ENCODE measurements around the gene LENEP. TPM values are rescaled to one million over a fixed set of nuclear protein-coding genes. Genes with fewer than 3 reads are reported as not detected.
A peak's percentile ranks its signal among the peaks of the same experiment; 100 is the strongest.

LENEP gene
- total and polyA plus RNA-seq, 2 of the 8 experiments (the other 6 are each of a cell fraction or from before 2014, with no cell fraction given) = 1.3 TPM; not detected in 1

- no peaks in the 10 kb centered on the region for H3K9me3 ChIP-seq (ENCODE audit: insufficient read depth in 2 of 2, low read depth in 1 of 2, low read length in 1 of 2)
Observed at GRCh38 chr1:155001425-155001674, 8.0 kb downstream of the LENEP start.

More at GRCh38 chr1:155001425-155001674, 8.0 kb downstream of the LENEP start:
- Histone ChIP-seq H3K27ac (ENCODE audit: low read depth, low read length) (no peak overlapping the region; the same call in 1 of the 2 replicates), H2BK15ac (ENCODE audit: low read length) (no peak overlapping the region), H2BK12ac (ENCODE audit: low read depth, low read length) (peak overlapping the region; percentile 80), H4K8ac (ENCODE audit: extremely low read depth, insufficient read depth, low read length) (0 out of 2 replicates have a peak overlapping the region, but pooled peaks have one; percentile 93), H3K14ac (ENCODE audit: insufficient read length) (no peak overlapping the region), H3K56ac (replicated peaks; ENCODE audit: insufficient read length, low read depth, low read length) (no peak overlapping the region), H3K23me2 (ENCODE audit: low read depth, low read length) (peaks cover 18% of the 10 kb centered on the region; the same call in 1 of the 2 replicates), H2AFZ (ENCODE audit: low read length) (no peak overlapping the region), H3K27me3 (replicated peaks in 1 of 4; ENCODE audit: control insufficient read depth in 3 of 4, extremely low read depth in 1 of 4, insufficient read depth in 3 of 4, low read length in 3 of 4) (no peaks in the 10 kb centered on the region), H3K4me3 (ENCODE audit: extremely low read depth in 1 of 4, insufficient read depth in 2 of 4, low read depth in 3 of 4, low read length in 4 of 4) (peak overlapping the region; percentile 61 to 77 (median 63)), H3K79me2 (ENCODE audit: control insufficient read depth in 1 of 2, insufficient read depth in 2 of 2, low read length in 2 of 2) (peaks cover 0 to 33% of the 10 kb centered on the region in 2 experiments; a peak in 2 of 4 replicates), H3K79me1 (ENCODE audit: low read depth, low read length) (peaks cover 4% of the 10 kb centered on the region; the same call in 1 of the 2 replicates), H3K18ac (ENCODE audit: extremely low read depth, low read length) (peak overlapping the region; percentile 83), H3K4me2 (ENCODE audit: insufficient read depth in 1 of 2, low read depth in 2 of 2, low read length in 2 of 2) (peak overlapping the region; percentile 79 to 87), H4K20me1 (replicated peaks in 1 of 2; ENCODE audit: control insufficient read depth in 1 of 2, insufficient read depth in 2 of 2, low read length in 2 of 2) (peaks cover 0 to 8% of the 10 kb centered on the region in 2 experiments), H3K9ac (replicated peaks in 1 of 4; ENCODE audit: extremely low read depth in 1 of 4, low read depth in 3 of 4, low read length in 3 of 4) (peak overlapping the region in 2 of 4 experiments; percentile 43 to 60; a peak in 2 of 7 replicates), H2BK20ac (ENCODE audit: low read length) (peak overlapping the region; percentile 72; the same call in 1 of the 2 replicates), H3K4me1 (replicated peaks in 1 of 4; ENCODE audit: control insufficient read depth in 3 of 4, insufficient read depth in 4 of 4, low read length in 3 of 4) (peaks cover 6 to 18% (median 14%) of the 10 kb centered on the region in 4 experiments), H2AK5ac (ENCODE audit: low read depth, low read length) (no peak overlapping the region), H3K36me3 (ENCODE audit: control insufficient read depth in 2 of 4, insufficient read depth in 4 of 4, low read length in 3 of 4) (peaks cover 0 to 2% (median 0%) of the 10 kb centered on the region in 4 experiments; a peak in 2 of 8 replicates), H3K4ac (replicated peaks; ENCODE audit: insufficient read length, low read depth, low read length) (peak overlapping the region; percentile 74), H4K91ac (replicated peaks; ENCODE audit: insufficient read length, low read length) (peak overlapping the region; percentile 8), H4K5ac (ENCODE audit: insufficient read length, low read depth, low read length) (peak overlapping the region; percentile 50), H2BK5ac (ENCODE audit: low read depth, low read length) (peak overlapping the region; percentile 87), H2BK120ac (replicated peaks; ENCODE audit: low read depth, low read length) (no peak overlapping the region), H3K23ac (ENCODE audit: insufficient read length) (no peak overlapping the region)
- ChIA-PET CTCF (ENCODE audit: partially characterized antibody) (interaction anchor here (0.9 to 14.0 kb wide), 7 partner anchors 13 to 90 kb away, joined by 3 to 334 read pairs (median 113); partner anchors contain the start of genes CKS1B, EFNA3, EFNA4 and FLAD1), POLR2A (ENCODE audit: partially characterized antibody) (interaction anchor here (0.6 to 42.8 kb wide), 7 partner anchors 14 to 864 kb away, joined by 3 to 702 read pairs (median 4); partner anchors contain the start of genes CKS1B, EFNA3, EFNA4 and FLAD1)
- TF ChIP-seq HDAC2 (IDR thresholded peaks at IDR 0.05; ENCODE audit: borderline replicate concordance in 1 of 2, low read depth in 2 of 2, low read length in 2 of 2) = peak; percentile 9 to 45; a peak in 1 of 4 replicates
- no peak for TF ChIP-seq SIN3A (conservative IDR thresholded peaks at IDR 0.05 in 1 of 2, IDR thresholded peaks at IDR 0.05 in 1 of 2; ENCODE audit: low read depth in 1 of 2, low read length in 2 of 2)
- peak; percentile 5; the same call in 1 of the 2 replicates for TF ChIP-seq TBP (IDR thresholded peaks at IDR 0.05; ENCODE audit: low read depth, low read length)
- no peak for TF ChIP-seq NANOG (IDR thresholded peaks at IDR 0.05; ENCODE audit: insufficient read depth, low read depth, low read length, poor library complexity, severe bottlenecking)
- no peak for TF ChIP-seq EP300 (IDR thresholded peaks at IDR 0.05; ENCODE audit: borderline replicate concordance in 1 of 2, low read depth in 2 of 2, low read length in 2 of 2)
- TF ChIP-seq ASH2L (IDR thresholded peaks at IDR 0.05; ENCODE audit: low read length) = peak; percentile 49
- no peak for TF ChIP-seq CREB1 (IDR thresholded peaks at IDR 0.05)
- WGBS, 2 experiments (ENCODE audit: extremely low coverage in 1 of 2, insufficient coverage in 1 of 2, insufficient read length in 1 of 2, insufficient replicate concordance in 2 of 2, low coverage in 1 of 2, low lambda C conversion rate in 2 of 2, missing lambda C conversion rate in 1 of 2) = 0% methylated on average over 7 of the region's 11 CpGs; no CpG with 5 or more reads in 1 of the 2 experiments
- FAIRE-seq = no peak
- no peak for DNase-seq (ENCODE audit: low read depth in 1 of 2, low spot score in 2 of 2)
